Endothelial cell of umbilical vein (primary cell): ENCODE results near the gene S1PR5.

ENCODE experiments used
- EZH2 ChIP-seq: IDR thresholded peaks from 2 replicates; pipeline ENCODE4 v1.6.1; 2012; ENCODE audit warnings: borderline replicate concordance, low read depth, mild to moderate bottlenecking, moderate library complexity, low read length, inconsistent platforms; ENCODE audit not compliant: severe bottlenecking
- JUN ChIP-seq: IDR thresholded peaks from 2 replicates; pipeline ENCODE4 v1.6.1; 2011; ENCODE audit warnings: borderline replicate concordance, low read depth; ENCODE audit not compliant: insufficient read length, insufficient read depth
- MYC ChIP-seq: IDR thresholded peaks from one replicate; pipeline ENCODE4 v1.6.1; 2011; ENCODE audit warnings: mild to moderate bottlenecking, low read depth, low read length
- POLR2A ChIP-seq: IDR thresholded peaks from 2 replicates; pipeline ENCODE4 v1.6.1; 2012; ENCODE audit warnings: low read depth, mild to moderate bottlenecking, control low read depth, low read length
- POLR2AphosphoS5 ChIP-seq: IDR thresholded peaks from 2 replicates; pipeline ENCODE4 v1.6.1; 2012; ENCODE audit warnings: low read depth, mild to moderate bottlenecking, control low read depth, low read length, moderate library complexity; ENCODE audit not compliant: insufficient read depth
- TF ChIP-seq, protein P1 (sequence below), 2 donors: IDR thresholded peaks; 1 replicate in 1 of 2; 2 replicates in 1 of 2; pipeline ENCODE4 v1.5.1; 2011; ENCODE audit warnings: low read length in 2 of 2, mild to moderate bottlenecking in 2 of 2, moderate library complexity in 2 of 2, control low read depth in 1 of 2, inconsistent platforms in 1 of 2, low read depth in 1 of 2; ENCODE audit not compliant: insufficient read depth in 1 of 2; ENCODE audit errors: extremely low read depth in 1 of 2
- TF ChIP-seq, protein P2 (sequence below): IDR thresholded peaks from 2 replicates; pipeline ENCODE4 v1.6.1; 2011; ENCODE audit not compliant: insufficient read depth, insufficient read length

DNA sequence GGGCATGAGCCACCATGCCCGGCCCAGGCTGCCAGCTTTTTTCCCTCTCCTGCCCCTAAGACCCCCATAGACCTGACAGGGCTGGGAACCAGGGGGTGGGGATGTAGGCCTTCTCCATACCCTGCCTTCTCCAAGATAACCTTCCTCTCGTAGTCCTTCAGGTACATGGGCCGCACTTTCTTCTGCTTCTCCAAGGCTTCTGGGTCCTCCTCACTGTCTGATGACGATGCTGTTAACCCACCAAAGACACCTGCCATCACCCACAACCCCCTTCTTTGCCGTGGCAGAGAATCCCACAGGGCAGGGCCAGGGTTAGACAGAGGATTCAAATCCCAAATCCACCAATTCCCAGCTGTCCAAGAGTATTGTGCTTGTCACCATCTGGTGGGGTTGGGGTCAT is 45.4 kb upstream of the S1PR5 start:
- TF ChIP-seq MYC, result no peak
- no peak for TF ChIP-seq EZH2
- no peak for TF ChIP-seq POLR2A
- no peak for TF ChIP-seq POLR2AphosphoS5
- TF ChIP-seq, protein P1, sequence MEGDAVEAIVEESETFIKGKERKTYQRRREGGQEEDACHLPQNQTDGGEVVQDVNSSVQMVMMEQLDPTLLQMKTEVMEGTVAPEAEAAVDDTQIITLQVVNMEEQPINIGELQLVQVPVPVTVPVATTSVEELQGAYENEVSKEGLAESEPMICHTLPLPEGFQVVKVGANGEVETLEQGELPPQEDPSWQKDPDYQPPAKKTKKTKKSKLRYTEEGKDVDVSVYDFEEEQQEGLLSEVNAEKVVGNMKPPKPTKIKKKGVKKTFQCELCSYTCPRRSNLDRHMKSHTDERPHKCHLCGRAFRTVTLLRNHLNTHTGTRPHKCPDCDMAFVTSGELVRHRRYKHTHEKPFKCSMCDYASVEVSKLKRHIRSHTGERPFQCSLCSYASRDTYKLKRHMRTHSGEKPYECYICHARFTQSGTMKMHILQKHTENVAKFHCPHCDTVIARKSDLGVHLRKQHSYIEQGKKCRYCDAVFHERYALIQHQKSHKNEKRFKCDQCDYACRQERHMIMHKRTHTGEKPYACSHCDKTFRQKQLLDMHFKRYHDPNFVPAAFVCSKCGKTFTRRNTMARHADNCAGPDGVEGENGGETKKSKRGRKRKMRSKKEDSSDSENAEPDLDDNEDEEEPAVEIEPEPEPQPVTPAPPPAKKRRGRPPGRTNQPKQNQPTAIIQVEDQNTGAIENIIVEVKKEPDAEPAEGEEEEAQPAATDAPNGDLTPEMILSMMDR (IDR thresholded peaks at IDR 0.05; ENCODE audit: extremely low read depth in 1 of 2, insufficient read depth in 1 of 2, low read depth in 1 of 2, low read length in 2 of 2), result no peak
- TF ChIP-seq, protein P2, sequence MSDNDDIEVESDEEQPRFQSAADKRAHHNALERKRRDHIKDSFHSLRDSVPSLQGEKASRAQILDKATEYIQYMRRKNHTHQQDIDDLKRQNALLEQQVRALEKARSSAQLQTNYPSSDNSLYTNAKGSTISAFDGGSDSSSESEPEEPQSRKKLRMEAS, result no peak
- no peak for TF ChIP-seq JUN
